ENCODE measurements around the gene BAHCC1.

Gene BAHCC1

DNA sequence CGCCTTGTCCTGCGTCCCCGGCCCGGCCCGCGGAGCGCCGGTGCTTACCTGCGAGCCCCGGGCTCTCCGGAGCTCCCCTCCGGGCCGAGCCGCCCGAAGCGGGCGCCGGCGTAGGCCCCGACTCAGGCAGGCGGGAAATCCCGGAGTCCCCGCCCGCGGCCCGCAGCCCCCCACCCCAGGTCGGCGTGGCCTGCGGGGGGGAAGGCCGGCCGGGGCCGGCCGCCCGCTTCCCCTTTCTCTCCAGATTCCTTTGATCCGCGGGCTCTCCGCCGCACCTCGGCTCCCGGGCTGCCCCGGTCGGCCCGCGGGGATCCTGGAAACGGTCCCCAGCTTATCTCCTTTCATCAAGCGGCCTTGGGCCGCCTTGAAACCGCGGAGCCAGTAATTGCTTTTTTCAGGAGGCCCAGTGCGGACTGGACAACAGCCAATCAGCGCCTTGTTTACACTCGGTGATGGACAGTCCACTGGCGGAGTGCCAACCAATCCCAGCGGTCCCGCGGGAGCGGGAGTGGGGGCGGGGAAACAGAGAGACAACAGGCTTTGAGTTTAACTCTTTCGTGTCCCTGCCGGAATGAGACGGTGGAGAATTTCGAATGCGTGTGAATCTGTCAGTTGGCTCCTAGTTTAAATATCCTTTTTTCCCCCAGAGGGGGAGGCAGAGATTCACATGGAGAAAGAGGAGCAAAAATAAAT, 1.4 kb upstream of the BAHCC1 start (continued):
- TF ChIP-seq, protein P1, sequence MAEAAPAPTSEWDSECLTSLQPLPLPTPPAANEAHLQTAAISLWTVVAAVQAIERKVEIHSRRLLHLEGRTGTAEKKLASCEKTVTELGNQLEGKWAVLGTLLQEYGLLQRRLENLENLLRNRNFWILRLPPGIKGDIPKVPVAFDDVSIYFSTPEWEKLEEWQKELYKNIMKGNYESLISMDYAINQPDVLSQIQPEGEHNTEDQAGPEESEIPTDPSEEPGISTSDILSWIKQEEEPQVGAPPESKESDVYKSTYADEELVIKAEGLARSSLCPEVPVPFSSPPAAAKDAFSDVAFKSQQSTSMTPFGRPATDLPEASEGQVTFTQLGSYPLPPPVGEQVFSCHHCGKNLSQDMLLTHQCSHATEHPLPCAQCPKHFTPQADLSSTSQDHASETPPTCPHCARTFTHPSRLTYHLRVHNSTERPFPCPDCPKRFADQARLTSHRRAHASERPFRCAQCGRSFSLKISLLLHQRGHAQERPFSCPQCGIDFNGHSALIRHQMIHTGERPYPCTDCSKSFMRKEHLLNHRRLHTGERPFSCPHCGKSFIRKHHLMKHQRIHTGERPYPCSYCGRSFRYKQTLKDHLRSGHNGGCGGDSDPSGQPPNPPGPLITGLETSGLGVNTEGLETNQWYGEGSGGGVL (tag by site-specific recombination; IDR thresholded peaks at IDR 0.05), result peak; percentile 68
- TF ChIP-seq ZNF311 (tag by site-specific recombination; IDR thresholded peaks at IDR 0.05; ENCODE audit: borderline replicate concordance) (no peak), KLF9 (tag by site-specific recombination; IDR thresholded peaks at IDR 0.05; ENCODE audit: low read depth) (0 out of 2 replicates have a peak, but pooled peaks have one; percentile 53), ZNF416 (tag by site-specific recombination; IDR thresholded peaks at IDR 0.05) (no peak), ZNF624 (tag by site-specific recombination; IDR thresholded peaks at IDR 0.05) (no peak), ZNF701 (tag by site-specific recombination; IDR thresholded peaks at IDR 0.05) (no peak), ZNF302 (tag by site-specific recombination; IDR thresholded peaks at IDR 0.05; ENCODE audit: low read depth) (no peak), ZNF350 (tag by site-specific recombination; IDR thresholded peaks at IDR 0.05) (no peak), ZNF747 (tag by site-specific recombination; IDR thresholded peaks at IDR 0.05) (no peak), HOXD13 (CRISPR knock-in tag; IDR thresholded peaks at IDR 0.05; ENCODE audit: borderline replicate concordance) (no peak), HOXC10 (CRISPR knock-in tag; IDR thresholded peaks at IDR 0.05) (no peak; the same call in 1 of the 2 replicates), OSR2 (tag by site-specific recombination; IDR thresholded peaks at IDR 0.05) (peak; percentile 92), BCL11B (tag by site-specific recombination; IDR thresholded peaks at IDR 0.05; ENCODE audit: low read depth) (peak; percentile 98), SETDB1 (IDR thresholded peaks at IDR 0.05; ENCODE audit: insufficient read length, low read length) (no peak), ZBTB20 (tag by site-specific recombination; IDR thresholded peaks at IDR 0.05) (no peak), ZNF335 (tag by site-specific recombination; conservative IDR thresholded peaks at IDR 0.05) (peak; percentile 35), ZNF394 (tag by site-specific recombination; IDR thresholded peaks at IDR 0.05; ENCODE audit: borderline replicate concordance) (peak; percentile 97), KLF8 (tag by site-specific recombination; IDR thresholded peaks at IDR 0.05) (peak; percentile 94), ZNF37A (tag by site-specific recombination; IDR thresholded peaks at IDR 0.05) (peak; percentile 81), ZBTB1 (tag by site-specific recombination; IDR thresholded peaks at IDR 0.05) (peak; percentile 35; the same call in 1 of the 2 replicates), GLI2 (tag by site-specific recombination; IDR thresholded peaks at IDR 0.05; ENCODE audit: borderline replicate concordance, low read depth) (peak; percentile 80)
- TF ChIP-seq, protein P2, sequence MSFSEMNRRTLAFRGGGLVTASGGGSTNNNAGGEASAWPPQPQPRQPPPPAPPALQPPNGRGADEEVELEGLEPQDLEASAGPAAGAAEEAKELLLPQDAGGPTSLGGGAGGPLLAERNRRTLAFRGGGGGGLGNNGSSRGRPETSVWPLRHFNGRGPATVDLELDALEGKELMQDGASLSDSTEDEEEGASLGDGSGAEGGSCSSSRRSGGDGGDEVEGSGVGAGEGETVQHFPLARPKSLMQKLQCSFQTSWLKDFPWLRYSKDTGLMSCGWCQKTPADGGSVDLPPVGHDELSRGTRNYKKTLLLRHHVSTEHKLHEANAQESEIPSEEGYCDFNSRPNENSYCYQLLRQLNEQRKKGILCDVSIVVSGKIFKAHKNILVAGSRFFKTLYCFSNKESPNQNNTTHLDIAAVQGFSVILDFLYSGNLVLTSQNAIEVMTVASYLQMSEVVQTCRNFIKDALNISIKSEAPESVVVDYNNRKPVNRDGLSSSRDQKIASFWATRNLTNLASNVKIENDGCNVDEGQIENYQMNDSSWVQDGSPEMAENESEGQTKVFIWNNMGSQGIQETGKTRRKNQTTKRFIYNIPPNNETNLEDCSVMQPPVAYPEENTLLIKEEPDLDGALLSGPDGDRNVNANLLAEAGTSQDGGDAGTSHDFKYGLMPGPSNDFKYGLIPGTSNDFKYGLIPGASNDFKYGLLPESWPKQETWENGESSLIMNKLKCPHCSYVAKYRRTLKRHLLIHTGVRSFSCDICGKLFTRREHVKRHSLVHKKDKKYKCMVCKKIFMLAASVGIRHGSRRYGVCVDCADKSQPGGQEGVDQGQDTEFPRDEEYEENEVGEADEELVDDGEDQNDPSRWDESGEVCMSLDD (tag by site-specific recombination; IDR thresholded peaks at IDR 0.05), result peak; percentile 64; the same call in 1 of the 2 replicates
- TF ChIP-seq, protein P3, sequence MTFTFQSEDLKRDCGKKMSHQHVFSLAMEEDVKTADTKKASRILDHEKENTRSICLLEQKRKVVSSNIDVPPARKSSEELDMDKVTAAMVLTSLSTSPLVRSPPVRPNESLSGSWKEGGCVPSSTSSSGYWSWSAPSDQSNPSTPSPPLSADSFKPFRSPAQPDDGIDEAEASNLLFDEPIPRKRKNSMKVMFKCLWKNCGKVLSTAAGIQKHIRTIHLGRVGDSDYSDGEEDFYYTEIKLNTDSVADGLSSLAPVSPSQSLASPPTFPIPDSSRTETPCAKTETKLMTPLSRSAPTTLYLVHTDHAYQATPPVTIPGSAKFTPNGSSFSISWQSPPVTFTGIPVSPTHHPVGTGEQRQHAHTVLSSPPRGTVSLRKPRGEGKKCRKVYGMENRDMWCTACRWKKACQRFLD (tag by site-specific recombination; IDR thresholded peaks at IDR 0.05), result no peak
- TF ChIP-seq, protein P4, sequence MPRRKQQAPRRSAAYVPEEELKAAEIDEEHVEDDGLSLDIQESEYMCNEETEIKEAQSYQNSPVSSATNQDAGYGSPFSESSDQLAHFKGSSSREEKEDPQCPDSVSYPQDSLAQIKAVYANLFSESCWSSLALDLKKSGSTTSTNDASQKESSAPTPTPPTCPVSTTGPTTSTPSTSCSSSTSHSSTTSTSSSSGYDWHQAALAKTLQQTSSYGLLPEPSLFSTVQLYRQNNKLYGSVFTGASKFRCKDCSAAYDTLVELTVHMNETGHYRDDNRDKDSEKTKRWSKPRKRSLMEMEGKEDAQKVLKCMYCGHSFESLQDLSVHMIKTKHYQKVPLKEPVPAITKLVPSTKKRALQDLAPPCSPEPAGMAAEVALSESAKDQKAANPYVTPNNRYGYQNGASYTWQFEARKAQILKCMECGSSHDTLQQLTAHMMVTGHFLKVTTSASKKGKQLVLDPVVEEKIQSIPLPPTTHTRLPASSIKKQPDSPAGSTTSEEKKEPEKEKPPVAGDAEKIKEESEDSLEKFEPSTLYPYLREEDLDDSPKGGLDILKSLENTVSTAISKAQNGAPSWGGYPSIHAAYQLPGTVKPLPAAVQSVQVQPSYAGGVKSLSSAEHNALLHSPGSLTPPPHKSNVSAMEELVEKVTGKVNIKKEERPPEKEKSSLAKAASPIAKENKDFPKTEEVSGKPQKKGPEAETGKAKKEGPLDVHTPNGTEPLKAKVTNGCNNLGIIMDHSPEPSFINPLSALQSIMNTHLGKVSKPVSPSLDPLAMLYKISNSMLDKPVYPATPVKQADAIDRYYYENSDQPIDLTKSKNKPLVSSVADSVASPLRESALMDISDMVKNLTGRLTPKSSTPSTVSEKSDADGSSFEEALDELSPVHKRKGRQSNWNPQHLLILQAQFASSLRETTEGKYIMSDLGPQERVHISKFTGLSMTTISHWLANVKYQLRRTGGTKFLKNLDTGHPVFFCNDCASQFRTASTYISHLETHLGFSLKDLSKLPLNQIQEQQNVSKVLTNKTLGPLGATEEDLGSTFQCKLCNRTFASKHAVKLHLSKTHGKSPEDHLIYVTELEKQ (tag by site-specific recombination; IDR thresholded peaks at IDR 0.05; ENCODE audit: borderline replicate concordance), result peak; percentile 100
- TF ChIP-seq, protein P5, sequence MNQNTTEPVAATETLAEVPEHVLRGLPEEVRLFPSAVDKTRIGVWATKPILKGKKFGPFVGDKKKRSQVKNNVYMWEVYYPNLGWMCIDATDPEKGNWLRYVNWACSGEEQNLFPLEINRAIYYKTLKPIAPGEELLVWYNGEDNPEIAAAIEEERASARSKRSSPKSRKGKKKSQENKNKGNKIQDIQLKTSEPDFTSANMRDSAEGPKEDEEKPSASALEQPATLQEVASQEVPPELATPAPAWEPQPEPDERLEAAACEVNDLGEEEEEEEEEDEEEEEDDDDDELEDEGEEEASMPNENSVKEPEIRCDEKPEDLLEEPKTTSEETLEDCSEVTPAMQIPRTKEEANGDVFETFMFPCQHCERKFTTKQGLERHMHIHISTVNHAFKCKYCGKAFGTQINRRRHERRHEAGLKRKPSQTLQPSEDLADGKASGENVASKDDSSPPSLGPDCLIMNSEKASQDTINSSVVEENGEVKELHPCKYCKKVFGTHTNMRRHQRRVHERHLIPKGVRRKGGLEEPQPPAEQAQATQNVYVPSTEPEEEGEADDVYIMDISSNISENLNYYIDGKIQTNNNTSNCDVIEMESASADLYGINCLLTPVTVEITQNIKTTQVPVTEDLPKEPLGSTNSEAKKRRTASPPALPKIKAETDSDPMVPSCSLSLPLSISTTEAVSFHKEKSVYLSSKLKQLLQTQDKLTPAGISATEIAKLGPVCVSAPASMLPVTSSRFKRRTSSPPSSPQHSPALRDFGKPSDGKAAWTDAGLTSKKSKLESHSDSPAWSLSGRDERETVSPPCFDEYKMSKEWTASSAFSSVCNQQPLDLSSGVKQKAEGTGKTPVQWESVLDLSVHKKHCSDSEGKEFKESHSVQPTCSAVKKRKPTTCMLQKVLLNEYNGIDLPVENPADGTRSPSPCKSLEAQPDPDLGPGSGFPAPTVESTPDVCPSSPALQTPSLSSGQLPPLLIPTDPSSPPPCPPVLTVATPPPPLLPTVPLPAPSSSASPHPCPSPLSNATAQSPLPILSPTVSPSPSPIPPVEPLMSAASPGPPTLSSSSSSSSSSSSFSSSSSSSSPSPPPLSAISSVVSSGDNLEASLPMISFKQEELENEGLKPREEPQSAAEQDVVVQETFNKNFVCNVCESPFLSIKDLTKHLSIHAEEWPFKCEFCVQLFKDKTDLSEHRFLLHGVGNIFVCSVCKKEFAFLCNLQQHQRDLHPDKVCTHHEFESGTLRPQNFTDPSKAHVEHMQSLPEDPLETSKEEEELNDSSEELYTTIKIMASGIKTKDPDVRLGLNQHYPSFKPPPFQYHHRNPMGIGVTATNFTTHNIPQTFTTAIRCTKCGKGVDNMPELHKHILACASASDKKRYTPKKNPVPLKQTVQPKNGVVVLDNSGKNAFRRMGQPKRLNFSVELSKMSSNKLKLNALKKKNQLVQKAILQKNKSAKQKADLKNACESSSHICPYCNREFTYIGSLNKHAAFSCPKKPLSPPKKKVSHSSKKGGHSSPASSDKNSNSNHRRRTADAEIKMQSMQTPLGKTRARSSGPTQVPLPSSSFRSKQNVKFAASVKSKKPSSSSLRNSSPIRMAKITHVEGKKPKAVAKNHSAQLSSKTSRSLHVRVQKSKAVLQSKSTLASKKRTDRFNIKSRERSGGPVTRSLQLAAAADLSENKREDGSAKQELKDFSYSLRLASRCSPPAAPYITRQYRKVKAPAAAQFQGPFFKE (tag by site-specific recombination; IDR thresholded peaks at IDR 0.05; ENCODE audit: borderline replicate concordance), result no peak

Data from HEK293 (cell line).